Thyroid gland (tissue), 4 donors: ENCODE results near the gene PIAS4. TPM values are rescaled to one million over a fixed set of nuclear protein-coding genes. Genes with fewer than 3 reads are reported as not detected.

Experiments used
- DNase-seq, 2 donors: peaks; one replicate each; pipeline ENCODE4 v3.0.0-alpha.2; 2019
- H3K27ac ChIP-seq, 3 donors: fragments of 200-600 bp; sonication (generic); 1 replicate in 2 of 3; 2 replicates in 1 of 3; pipeline ENCODE4 v1.5.1; 2016 to 2019; ENCODE audit warnings: mild to moderate bottlenecking in 1 of 3, moderate library complexity in 1 of 3
- H3K27me3 ChIP-seq: fragments of 200-600 bp; sonication (generic); one replicate; pipeline ENCODE4 v1.5.1; 2019
- H3K36me3 ChIP-seq, 2 donors: fragments of 200-600 bp; sonication (generic); one replicate each; pipeline ENCODE4 v1.5.1; 2016 to 2019
- H3K4me1 ChIP-seq, 2 donors: fragments of 200-600 bp; sonication (generic); one replicate each; pipeline ENCODE4 v1.5.1; 2017 to 2019
- H3K4me3 ChIP-seq, 3 donors: fragments of 200-600 bp; sonication (generic); replicated peaks in 1 of 3; 1 replicate in 2 of 3; 2 replicates in 1 of 3; pipeline ENCODE4 v1.5.1; 2016; ENCODE audit warnings: mild to moderate bottlenecking in 1 of 3
- H3K9me3 ChIP-seq: fragments of 200-600 bp; sonication (generic); one replicate; pipeline ENCODE4 v1.5.1; 2017
- POLR2A ChIP-seq, 2 donors: fragments of 450-650 bp; IDR thresholded peaks; one replicate each; pipeline ENCODE4 v1.6.1; 2017; ENCODE audit warnings: antibody characterized with exemption in 2 of 2, mild to moderate bottlenecking in 2 of 2, moderate library complexity in 1 of 2
- WGBS, 2 donors: methylation state at CpG; one replicate each; pipeline ENCODE4 v1.1.5; 2017; 5-methylcytosine and 5-hydroxymethylcytosine counted together
- intact Hi-C: fragments of 100-400 bp; cut with DNase I; formaldehyde crosslinking; loops from one replicate; pipeline ENCODE4 v1.15.1; 2023
- total RNA-seq, 4 donors: library from RNA; depleted of rRNA; stranded (reverse); fragments of >200 nt; gene quantifications; one replicate each; pipeline ENCODE4 v1.2.3, GENCODE V29; 2016
- TF ChIP-seq, protein P1 (sequence below), 6 experiments: fragments of 200-600 bp in 3 of 6; fragments of 450-650 bp in 3 of 6; sonication (generic) in 3 of 6; IDR thresholded peaks; one replicate each; pipeline ENCODE4 v1.5.1; 2016 to 2019; ENCODE audit warnings: antibody characterized with exemption in 6 of 6, mild to moderate bottlenecking in 2 of 6, inconsistent platforms in 1 of 6, moderate library complexity in 1 of 6

Gene PIAS4
- total RNA-seq, 4 donors from 2014 or later, result 14.7 to 32.3 (median 16.0) TPM

DNA sequence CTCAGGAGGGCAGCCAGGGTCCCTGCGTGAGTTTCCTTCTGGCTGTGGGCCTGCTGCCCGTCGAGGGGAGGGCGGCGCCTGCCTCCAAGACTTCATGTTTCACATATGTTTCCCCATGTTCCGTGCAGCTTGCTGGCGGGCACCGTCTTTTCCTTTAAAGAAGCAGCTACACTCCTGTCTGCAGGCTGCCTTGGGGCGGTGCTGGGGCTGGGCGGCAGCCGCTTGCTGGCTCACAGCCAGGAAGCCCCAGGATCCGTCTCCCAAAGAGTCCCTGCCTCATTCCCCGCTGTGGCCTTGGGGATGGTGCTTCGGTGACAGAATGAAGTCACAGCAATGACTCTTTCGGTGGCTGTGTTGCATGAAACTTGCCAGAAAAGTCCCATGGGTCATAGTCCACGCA lies 24.9 kb downstream of the PIAS4 start:
- no peak overlapping the region for H3K27ac ChIP-seq
- DNase-seq, result no peak
- WGBS, 2 donors, result 83 to 87% methylated on average over 14 to 15 of the region's 16 CpGs

DNA sequence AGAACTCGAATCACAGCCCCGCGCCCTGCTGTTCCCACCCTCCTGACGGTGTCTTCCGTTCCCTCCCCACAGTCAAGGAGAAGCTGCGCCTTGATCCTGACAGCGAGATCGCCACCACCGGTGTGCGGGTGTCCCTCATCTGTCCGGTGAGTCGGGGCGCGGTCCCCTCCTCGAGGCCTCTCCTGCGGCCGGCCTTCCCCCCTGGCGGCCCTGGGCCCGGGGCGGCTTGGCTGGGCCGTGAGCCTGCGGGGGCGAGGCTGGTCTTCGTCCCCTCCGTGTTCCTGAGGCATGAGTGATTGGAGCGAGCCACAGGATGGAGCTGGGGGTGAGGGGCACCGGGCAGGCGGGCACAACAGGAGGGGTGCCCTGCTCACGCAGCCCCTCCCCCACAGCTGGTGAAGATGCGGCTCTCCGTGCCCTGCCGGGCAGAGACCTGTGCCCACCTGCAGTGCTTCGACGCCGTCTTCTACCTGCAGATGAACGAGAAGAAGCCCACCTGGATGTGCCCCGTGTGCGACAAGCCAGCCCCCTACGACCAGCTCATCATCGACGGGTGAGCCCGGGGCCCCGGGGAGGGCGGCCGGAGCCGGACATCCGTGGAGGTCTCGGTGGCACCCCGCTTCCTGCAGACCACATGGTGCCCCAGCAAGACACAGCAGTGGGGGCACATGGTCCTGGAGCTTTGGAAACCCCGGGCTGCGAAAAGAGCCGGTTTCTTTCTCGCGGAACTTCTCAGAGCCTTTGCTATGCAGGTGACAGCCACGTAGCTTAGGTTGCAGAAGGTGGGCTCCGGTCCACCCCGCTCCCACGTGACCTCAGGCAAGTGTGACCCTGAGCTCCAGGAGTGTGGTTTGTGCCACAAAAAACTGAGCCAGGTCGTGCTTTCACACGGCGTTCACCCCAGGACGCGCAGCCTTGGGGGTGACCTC lies 25.8 kb downstream of the PIAS4 start:
- no peak for DNase-seq
- Histone ChIP-seq H3K9me3 (no peaks in the 10 kb centered on the region), H3K36me3 (peaks cover 21 to 40% of the 10 kb centered on the region in 2 donors), H3K4me1 (no peaks in the 10 kb centered on the region), H3K27me3 (no peaks in the 10 kb centered on the region), H3K27ac (no peak overlapping the region), H3K4me3 (no peak overlapping the region)
- 95% methylated on average over 36 to 54 of the region's 63 CpGs for WGBS, 2 donors
- intact Hi-C loops, result no loop called here
- TF ChIP-seq POLR2A (IDR thresholded peaks at IDR 0.05), result no peak
- TF ChIP-seq, protein P1, sequence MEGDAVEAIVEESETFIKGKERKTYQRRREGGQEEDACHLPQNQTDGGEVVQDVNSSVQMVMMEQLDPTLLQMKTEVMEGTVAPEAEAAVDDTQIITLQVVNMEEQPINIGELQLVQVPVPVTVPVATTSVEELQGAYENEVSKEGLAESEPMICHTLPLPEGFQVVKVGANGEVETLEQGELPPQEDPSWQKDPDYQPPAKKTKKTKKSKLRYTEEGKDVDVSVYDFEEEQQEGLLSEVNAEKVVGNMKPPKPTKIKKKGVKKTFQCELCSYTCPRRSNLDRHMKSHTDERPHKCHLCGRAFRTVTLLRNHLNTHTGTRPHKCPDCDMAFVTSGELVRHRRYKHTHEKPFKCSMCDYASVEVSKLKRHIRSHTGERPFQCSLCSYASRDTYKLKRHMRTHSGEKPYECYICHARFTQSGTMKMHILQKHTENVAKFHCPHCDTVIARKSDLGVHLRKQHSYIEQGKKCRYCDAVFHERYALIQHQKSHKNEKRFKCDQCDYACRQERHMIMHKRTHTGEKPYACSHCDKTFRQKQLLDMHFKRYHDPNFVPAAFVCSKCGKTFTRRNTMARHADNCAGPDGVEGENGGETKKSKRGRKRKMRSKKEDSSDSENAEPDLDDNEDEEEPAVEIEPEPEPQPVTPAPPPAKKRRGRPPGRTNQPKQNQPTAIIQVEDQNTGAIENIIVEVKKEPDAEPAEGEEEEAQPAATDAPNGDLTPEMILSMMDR (IDR thresholded peaks at IDR 0.05), result no peak

More for the DNA sequence above, 24.9 kb downstream of the PIAS4 start:
- H3K36me3 ChIP-seq, result peaks cover 14 to 37% of the 10 kb centered on the region in 2 donors
- no peak for TF ChIP-seq POLR2A (IDR thresholded peaks at IDR 0.05)
- TF ChIP-seq, protein P1 (IDR thresholded peaks at IDR 0.05), result no peak
- H3K4me1 ChIP-seq, result no peaks in the 10 kb centered on the region
- H3K27me3 ChIP-seq, result no peaks in the 10 kb centered on the region
- H3K9me3 ChIP-seq, result no peaks in the 10 kb centered on the region
- no peak overlapping the region for H3K4me3 ChIP-seq
- intact Hi-C loops, result no loop called here

DNA sequence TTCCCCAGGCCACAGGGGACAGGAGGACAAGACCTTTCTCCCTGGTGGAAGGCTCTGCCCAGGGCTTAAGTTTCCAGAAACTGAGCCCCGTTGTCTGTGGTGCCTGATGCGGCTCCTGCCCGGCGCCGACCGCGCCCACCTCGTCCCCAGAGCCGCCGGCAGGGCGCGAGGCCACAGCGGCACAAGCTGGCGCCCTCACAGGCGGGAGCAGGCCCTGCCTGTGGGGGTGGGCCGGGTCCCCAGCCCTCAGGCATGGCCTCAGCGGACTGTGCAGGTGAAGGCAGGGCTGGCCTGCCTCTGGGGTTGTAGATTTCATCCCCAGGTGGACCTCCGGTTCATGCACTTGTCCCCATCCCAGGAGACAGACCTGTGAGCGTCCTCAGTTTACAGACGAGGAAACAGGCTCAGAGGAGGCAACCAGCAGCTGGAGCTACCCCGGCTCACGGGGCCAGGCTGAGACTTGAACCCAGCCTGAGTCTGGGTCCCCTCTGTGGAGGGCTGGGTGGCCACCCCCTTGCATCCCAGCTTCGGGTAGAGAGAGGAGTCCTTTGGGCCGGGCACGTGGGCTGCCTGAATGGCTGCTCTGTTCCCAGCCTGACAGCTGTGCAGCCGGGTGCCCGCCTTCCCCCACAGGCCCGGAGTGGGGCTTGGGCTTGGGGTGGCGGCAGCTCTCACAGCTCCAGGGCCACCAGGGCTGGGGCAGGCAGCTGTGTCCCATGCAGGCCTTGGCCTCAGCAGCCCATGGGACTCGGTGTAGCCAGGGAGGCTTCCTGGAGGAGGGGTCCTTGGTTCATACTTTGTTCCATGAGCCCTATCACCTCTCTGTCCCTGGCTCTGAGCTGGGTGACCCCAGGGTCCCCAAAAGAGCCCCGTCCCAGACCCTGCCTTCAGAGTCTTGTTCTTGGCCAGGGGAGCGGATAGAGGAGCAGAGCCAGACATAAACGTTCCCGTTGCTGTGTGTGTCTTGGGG lies 26.8 kb downstream of the PIAS4 start:
- DNase-seq, result no peak
- TF ChIP-seq POLR2A (IDR thresholded peaks at IDR 0.05), result no peak
- TF ChIP-seq, protein P1 (IDR thresholded peaks at IDR 0.05), result no peak
- WGBS, 2 donors, result 82 to 92% methylated on average over 7 to 23 of the region's 34 CpGs
- intact Hi-C loops, result no loop called here
- peaks cover 16 to 31% of the 10 kb centered on the region in 2 donors for H3K36me3 ChIP-seq
- H3K4me1 ChIP-seq, result no peaks in the 10 kb centered on the region
- H3K27me3 ChIP-seq, result no peaks in the 10 kb centered on the region
- H3K9me3 ChIP-seq, result no peaks in the 10 kb centered on the region
- no peak overlapping the region for H3K27ac ChIP-seq
- no peak overlapping the region for H3K4me3 ChIP-seq

DNA sequence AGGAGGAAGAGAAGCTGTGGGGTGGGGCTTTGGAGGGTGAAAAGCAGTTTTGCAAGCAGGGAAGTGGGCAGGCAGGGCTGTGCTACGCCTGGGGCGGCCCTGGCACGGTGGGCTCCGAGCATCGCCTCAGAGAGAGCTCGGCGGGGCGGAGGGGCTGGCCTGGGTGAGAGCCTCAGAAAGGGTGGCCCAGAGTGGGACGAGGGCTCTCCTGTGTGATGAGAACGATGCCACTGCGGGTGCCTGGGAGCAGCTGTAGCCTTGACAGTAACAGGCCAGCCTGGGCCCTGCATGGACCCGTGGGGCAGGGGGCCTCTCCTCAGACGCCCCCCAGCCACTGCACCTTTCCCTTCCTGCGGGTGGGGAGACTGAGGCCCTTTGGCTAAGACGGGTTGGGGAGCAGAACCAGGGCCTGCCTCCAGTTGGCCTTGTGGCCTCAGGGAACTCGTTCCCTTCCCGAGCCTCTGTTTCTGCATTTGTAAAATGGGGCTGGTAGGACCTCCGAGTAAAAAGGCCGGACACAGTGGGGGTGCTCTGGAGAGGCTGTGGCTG lies 27.6 kb downstream of the PIAS4 start:
- H3K36me3 ChIP-seq, result peaks cover 14 to 29% of the 10 kb centered on the region in 2 donors
- H3K27me3 ChIP-seq, result no peaks in the 10 kb centered on the region
- TF ChIP-seq, protein P1 (IDR thresholded peaks at IDR 0.05), result no peak
- no peak for TF ChIP-seq POLR2A (IDR thresholded peaks at IDR 0.05)
- WGBS, 2 donors, result 86 to 91% methylated on average over 17 to 19 of the region's 19 CpGs
- no peak overlapping the region for H3K27ac ChIP-seq
- intact Hi-C loops, result no loop called here
- H3K4me1 ChIP-seq, result no peaks in the 10 kb centered on the region
- DNase-seq, result no peak
- H3K9me3 ChIP-seq, result no peaks in the 10 kb centered on the region
- no peak overlapping the region for H3K4me3 ChIP-seq
